ENCODE measurements around the gene PI4KA.
"Not testable (repeated sequence)": the region's sequence is repeated elsewhere in the genome, so short reads cannot be mapped to it uniquely, and the experiment has no call there.

Gene PI4KA

DNA sequence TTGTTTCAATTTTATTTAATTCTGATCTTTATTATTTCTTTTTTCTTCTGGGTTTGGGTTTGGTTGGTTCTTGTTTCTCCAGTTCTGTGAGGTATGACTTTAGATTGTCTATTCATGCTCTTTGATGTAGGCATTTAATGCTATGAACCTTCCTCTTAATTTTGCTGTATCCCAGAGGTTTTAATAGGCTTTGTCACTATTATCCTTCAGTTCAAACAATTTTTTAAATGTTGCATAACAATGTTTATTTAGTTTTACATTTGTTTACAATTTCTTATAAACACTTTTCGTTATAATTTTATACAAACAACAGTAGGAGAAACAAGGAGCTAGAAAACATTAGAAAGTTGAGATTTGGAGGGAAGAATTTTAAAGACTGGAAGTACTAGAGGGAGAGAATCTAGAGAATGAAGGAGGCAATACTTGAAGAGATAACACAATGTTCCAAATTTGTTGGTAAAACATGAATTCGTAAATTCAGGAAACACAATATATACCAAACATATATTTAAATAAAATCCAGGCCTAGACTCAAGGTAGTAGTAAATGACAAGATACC is 180.8 kb downstream of the PI4KA start:
- TF ChIP-seq CTCF (conservative IDR thresholded peaks at IDR 0.05) (no peak), ZFX (IDR thresholded peaks at IDR 0.05) (no peak)
- no peak overlapping the region for H3K27ac ChIP-seq

DNA sequence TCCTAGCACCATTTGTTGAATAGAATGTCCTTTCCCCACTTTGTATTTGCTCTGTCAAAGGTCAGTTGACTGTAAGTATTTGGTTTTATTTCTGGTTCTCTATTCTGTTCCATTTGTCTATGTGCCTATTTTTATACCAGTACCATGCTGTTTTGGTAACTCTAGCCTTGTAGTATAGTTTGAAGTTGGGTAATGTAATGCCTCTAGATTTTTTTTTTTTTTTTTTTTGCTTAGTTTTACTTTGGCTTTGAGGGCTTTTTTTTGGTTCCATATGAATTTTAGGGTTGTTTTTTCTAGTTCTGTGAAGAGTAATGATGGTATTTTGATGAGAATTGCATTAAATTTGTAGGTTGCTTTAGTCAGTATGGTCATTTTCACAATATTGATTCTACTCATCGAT is 183.0 kb downstream of the PI4KA start:
- H3K27ac ChIP-seq = not testable (repeated sequence)

GRCh38 chr22:20674998-20675397 is 183.6 kb downstream of the PI4KA start:
- H3K27ac ChIP-seq = no peak overlapping the region
- TF ChIP-seq CTCF (conservative IDR thresholded peaks at IDR 0.05) = no peak
- no peak for TF ChIP-seq ZFX (IDR thresholded peaks at IDR 0.05)

- no peak overlapping the region for H3K27ac ChIP-seq
- no peak for TF ChIP-seq ZFX (IDR thresholded peaks at IDR 0.05)
- no peak for TF ChIP-seq CTCF (conservative IDR thresholded peaks at IDR 0.05)
These were observed 185.1 kb downstream of the PI4KA start for GRCh38 chr22:20673295-20674195.

DNA sequence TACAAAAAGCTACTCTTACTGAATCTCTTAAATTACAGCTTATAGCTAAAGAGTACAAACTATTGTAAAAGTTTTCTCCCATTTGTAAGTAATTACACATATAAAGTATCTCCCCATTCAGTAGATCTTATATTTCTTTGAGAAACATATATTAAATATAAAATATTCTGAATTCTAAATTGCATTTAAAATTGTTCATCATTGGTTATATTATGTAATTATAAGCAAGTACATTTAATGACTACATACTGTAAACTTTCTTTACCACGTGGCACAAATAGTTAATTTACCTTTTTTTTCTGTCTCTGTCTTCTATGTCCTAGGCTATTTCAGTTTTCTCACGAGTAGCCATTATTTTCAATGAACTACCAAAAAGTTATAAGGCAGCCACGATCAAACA is 185.9 kb downstream of the PI4KA start:
- no peak for TF ChIP-seq CTCF (conservative IDR thresholded peaks at IDR 0.05)
- TF ChIP-seq ZFX (IDR thresholded peaks at IDR 0.05) = no peak
- no peak overlapping the region for H3K27ac ChIP-seq

- TF ChIP-seq ZFX (IDR thresholded peaks at IDR 0.05) (no peak), CTCF (conservative IDR thresholded peaks at IDR 0.05) (no peak)
- H3K27ac ChIP-seq = no peak overlapping the region
These were observed 186.6 kb downstream of the PI4KA start for GRCh38 chr22:20672082-20672424.

DNA sequence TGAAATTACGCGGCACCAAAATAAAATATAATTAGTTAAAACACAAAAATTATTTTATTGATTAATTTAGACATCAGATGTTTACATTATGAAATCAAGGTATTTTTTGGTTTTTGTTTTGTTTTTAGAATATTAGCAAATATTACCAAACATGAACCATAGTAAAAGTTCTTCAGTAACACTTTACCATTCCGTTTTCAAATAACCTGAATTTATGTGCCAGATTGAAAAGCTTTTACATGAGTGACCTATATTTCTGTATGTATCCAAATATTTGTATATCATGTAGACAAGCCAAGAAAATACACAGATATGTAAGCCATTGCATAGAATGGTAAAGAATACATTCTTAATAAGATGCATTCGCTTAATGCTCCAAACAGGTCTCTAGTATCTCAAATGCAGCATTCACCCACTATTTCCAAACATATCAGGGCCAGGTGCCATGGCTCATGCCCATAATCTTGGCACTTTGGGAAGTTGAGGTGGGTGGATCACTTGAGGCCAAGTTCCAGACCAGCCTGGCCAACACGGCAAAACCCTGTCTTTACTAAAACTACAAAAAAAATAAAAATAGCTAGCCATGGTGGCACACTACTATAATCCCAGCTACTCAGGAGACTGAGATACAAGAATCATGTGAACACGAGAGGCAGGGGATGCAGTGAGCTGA is 187.1 kb downstream of the PI4KA start:
- no peak overlapping the region for H3K27ac ChIP-seq
- TF ChIP-seq ZFX (IDR thresholded peaks at IDR 0.05) (no peak), CTCF (conservative IDR thresholded peaks at IDR 0.05) (no peak)

- H3K27ac ChIP-seq = not testable (repeated sequence)
These were observed 188.0 kb downstream of the PI4KA start for GRCh38 chr22:20670457-20671261.

DNA sequence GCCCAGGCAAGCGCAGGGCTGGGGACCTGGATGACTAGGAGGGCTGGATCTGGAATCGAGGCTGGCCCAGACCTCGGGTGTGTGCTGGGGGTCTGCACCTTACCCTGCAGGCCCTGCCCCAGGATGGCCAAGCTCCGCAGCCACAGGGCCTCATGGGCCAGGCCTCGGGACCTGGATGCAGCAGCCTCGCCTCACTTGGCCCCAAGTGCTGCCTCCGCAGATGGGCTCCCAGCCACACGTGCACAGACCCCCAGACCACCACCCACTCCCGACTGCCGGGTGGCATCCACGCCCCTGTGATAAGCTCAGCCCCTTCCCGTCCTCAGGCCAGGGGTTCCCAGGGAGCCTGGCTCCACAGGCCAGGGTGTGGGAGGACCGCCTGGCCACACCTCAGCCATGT is 188.7 kb downstream of the PI4KA start:
- not testable (repeated sequence) for H3K27ac ChIP-seq

- H3K27ac ChIP-seq = not testable (repeated sequence)
These were observed 189.1 kb downstream of the PI4KA start for GRCh38 chr22:20669471-20669870.

DNA sequence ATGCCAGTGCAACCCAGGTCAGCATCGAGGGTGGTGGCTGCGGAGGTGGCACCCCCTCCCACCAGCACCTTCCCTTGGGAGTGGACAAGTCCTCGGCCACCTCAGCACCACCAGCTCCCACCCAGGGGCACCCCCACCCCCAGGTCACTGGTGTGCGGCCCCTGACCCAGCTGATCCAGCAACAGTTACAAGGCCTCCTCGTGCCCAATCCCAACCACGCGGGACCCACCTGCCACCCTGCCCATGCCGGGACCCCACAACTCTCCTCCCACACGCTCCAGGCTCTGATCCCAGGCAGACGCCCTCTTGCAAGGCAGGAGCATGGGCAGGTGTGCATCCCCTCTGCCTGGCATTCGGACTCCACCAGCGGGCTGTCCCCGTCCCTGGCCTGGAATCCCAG is 189.8 kb downstream of the PI4KA start:
- not testable (repeated sequence) for H3K27ac ChIP-seq

GRCh38 chr22:20668226-20668625 is 190.4 kb downstream of the PI4KA start:
- H3K27ac ChIP-seq = not testable (repeated sequence)

Measured in C4-2B (cell line).